HG03520 (cell line): Measurements from ENCODE around the gene RALGAPA1.

Experiments
- ATAC-seq: cut with Tn5 transposase; IDR thresholded peaks from one replicate; pipeline ENCODE4 v1.9.1; 2021; ENCODE audit warnings: mild to moderate bottlenecking, moderate library complexity; ENCODE audit not compliant: unreplicated experiment

The RALGAPA1 gene

DNA sequence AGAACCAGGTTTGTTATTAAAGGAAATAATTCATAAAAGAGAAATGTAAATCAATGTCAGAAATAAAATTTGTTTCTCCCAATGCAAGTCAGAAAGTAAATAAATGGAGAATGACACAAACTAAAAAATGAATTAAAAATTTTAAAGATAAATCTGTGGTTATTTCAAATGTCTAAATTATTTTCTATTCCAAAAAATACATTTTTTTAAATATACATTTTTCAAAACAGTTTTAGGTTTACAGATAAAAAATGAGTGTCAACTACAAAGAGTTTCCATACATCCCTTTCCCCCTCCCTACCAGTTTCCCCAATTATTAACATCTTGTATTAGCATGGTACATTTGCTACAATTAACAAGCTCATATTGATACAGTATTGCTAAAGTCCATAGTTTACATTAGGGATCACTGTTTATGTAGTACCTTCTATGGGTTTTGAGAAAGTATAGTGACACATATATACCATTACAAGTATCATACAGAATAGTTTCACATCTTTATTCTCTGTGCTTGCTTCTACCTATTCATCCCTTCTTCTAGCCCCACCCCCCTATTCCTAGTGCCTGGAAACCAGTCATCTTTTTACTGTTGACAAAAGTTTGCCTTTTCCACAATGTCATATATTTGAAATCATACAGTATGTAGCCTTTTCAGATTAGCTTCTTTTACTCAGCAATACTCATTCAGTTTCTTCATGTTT, 104.2 kb downstream of the RALGAPA1 start:
- no peak for ATAC-seq

DNA sequence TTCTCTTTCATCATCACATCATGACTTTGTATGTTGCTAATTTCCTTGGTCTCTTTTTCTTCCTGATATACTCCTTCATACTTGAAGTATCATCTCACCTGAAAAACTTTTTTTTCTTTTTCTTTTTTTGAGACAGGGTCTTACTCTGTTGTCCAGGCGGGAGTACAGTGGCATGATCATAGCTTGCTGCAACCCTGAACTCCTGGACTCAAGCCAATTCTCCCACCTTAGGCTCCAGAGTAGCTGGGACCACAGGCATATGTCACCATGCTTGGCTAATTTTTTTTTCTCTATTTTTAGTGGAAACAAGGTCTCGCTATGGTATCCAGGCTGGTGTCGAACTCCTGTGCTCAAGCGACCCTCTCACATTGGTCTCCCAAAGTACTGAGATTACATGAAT, 107.6 kb downstream of the RALGAPA1 start:
- no peak for ATAC-seq

DNA sequence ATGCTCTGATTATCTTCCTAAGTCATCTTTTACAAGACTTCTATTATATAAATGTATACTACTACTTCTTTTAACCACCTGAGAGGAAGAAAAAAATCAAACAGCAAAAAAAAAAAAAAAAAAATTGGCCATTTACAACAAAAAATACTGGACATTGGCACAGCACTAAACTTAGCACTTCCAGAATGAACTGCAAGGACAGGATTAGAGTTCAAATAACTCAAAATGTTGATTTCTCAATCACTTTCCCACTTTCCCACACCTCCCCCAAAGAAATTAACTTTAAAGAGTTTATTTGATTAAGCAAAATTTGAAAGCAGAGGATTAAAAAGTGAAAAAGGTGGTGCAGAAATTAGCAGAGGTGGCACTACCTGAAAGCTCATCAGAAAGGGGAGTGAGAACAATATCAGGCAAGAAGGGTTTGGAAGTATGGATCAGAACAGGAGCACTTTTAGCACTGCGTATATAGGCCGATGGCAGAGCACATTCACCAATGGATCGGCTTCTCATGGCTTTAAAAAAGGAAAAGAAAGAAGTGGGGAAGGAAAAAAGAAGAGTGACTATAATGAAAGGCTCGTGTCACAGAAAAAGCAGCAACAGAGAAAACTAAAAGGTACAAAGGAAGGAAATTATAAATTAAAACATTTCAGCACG, 109.2 kb downstream of the RALGAPA1 start:
- ATAC-seq, result no peak

DNA sequence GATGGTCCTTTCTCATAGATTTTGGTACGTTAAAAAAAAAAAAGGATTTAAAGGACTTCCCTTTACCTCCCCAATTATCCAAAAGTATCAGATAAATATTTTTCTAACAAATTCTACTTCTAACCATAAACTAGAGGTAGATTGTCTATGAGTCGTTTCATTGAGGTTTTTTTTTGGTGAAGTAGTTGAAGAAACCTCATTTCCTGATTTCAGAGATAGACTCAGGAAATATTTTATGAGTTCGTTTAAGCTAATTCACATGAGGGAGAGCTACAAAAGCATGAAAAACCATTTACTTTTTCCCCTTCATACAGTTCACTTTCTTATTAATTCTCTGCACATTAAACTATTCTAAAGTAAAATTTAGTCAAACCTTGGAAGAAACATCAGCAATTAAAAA, 112.5 kb downstream of the RALGAPA1 start:
- no peak for ATAC-seq

DNA sequence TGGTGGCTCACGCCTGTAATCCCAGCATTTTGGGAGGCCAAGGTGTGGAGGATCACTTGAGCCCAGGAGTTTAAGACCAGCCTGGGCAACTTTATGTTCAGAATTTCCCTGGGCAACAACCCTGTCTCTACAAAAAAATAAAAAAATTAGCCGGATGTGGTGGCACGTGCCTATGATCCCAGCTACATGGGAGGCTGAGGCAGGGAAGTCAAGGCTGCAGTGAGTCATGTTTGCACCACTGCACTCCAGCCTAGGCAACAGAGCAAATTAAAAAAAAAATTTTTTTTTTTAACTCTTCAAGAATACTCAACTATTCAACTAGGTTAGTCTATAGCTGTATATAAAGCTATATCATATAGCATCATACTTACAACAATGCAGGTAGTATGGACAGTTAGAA, 113.0 kb downstream of the RALGAPA1 start:
- ATAC-seq, result no peak

DNA sequence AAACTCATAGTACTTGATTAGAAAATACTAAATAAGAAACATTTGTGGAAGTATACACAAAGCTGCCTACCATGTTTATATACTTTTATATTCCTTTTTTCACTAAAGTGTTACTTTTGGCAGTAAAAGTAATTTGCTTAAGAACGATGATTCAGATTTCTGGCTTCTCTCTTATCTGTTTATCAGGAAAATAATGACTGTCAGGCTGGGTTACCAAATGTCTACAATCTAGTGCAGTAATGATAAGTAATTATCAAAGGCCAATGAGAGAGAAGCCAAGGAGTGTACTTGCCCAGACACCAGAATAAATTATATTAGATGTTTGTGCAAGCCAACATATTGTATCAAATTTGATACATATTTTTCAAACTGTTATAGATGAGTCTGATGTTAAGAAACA, 113.4 kb downstream of the RALGAPA1 start:
- no peak for ATAC-seq

DNA sequence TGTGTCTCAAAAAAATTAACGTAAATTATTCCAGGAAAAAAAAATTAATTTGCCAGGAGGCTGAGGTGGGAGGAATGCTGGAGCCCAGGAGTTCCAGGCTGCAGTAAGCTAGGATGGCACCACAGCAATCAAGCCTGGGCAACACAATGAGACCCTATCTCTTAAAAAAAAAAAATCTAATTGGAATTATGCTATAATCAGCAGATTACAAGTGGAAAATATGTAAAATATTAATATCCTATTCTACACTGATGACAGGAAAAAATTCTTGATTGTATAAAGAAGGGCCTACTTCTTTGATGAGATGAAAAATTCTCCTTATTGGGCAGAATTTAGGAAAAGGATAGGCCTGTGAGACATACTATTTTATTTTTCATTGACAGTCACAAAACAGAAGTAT, 114.0 kb downstream of the RALGAPA1 start:
- ATAC-seq, result no peak

DNA sequence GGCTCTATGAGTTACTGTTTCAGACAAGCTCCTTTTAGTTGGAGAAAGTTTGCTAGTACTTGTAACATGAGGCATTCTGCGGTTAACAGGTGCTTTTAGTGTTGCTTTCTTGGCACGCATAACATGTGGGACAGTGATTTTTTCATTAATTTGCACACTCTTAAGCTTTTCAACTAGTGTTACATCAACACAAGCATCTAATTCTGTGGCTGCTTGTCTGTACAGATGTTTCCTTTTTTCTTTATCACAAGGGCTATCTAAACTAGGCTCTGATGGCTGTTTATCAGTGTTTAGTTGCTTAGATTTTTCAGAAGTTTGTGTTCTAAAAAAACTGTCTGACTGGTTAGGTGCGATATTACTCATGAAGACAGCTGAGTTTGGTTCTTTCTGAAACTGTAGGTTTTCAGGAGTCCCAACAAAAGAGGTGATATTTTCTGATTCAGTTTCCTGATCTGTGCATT, 120.1 kb downstream of the RALGAPA1 start:
- peak; percentile 62 for ATAC-seq

DNA sequence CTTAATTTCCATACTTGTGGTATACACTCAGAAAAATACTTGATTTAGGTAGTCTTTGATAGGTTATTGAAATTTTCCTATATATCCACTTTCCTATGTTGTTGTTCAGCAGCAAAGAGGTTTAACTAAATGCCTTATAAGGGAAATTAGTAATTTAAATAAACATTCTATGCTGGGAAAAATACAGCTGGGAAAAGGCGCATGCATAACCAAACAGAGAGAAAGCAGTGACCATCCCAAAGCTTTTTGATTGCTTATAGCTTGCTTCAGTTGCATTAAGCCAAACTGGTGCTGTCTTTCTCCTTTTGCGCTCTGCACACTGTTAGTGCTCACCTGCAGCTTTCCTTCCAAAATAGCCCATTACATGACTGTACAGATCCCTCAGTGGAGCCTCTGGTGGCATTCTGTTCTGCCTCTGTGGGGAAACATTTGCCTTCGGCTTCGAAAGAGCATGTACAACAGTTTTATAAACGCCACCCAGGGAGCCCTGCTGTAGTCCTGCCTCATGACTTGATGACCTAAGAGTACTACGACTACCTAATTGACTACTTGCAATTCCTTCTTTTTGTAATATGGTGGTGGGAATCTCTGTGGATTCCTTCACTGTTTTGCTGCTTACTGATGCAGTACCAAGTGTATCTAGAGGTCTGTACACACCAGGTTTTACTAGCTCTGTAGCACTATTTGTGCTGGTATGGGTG, 120.8 kb downstream of the RALGAPA1 start:
- ATAC-seq, result no peak

DNA sequence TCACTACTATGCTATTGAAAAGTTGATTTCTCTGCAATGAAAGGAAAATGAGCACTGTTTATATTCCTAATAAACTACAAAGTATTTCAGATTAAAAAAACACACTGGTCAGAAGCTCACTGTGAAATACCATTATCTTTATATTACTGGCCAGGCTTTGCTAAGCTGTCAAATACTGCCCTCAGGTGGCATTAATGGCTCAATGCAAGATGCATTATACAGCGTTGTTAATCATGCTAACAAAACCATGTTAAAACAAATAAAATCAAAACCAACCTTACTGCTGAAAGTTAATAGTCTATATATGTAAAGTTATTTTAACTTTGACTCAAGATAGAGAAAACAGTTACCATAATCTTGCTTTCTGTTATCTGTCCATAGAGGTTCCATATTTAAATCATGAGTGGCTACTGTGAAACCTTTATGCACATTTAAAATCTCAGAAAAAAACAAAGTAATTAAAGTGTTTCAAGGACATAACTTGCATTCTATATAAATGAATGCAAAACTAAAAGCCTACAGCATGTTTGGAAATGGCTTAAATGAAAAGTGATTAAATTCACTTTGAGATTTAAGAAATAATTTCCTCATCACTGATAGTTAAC, 121.7 kb downstream of the RALGAPA1 start:
- no peak for ATAC-seq

DNA sequence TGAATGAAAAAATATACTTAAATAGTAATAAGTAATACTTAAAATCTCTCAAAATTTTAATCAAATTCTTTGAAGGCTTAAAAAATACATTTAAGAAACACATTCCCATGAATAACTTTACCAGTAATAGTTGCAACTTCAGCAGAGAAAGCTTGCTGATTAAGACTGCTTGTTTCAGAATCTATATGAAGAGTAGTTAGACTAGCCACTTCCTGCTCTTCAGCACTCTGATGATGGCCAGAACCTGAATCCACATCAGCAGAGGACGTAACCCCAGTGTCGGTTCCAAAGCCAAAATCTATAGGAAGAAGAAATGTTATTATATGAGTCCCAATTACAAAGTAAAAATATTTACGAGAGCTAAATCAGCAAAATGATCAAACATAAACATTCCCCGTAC, 125.4 kb downstream of the RALGAPA1 start:
- peak; percentile 70 for ATAC-seq

DNA sequence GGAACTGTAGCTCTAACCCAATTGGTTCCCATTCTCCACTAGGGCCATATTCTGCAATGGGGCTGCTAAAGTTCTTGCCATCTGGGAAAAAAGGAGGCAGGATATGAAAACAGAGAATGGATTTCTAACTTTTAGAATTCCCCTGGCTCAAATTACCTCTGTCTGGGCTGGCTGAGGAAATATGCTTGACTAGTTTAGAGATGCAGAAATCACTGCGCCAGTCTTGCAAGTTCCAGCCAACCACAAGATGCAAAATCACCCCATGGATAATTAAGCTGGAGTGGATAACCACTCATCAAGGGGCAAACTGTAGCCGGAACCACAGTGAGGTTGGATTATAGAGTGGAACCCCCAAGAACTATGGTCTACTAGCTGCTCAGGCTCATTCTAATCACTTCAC, 126.3 kb downstream of the RALGAPA1 start:
- no peak for ATAC-seq

DNA sequence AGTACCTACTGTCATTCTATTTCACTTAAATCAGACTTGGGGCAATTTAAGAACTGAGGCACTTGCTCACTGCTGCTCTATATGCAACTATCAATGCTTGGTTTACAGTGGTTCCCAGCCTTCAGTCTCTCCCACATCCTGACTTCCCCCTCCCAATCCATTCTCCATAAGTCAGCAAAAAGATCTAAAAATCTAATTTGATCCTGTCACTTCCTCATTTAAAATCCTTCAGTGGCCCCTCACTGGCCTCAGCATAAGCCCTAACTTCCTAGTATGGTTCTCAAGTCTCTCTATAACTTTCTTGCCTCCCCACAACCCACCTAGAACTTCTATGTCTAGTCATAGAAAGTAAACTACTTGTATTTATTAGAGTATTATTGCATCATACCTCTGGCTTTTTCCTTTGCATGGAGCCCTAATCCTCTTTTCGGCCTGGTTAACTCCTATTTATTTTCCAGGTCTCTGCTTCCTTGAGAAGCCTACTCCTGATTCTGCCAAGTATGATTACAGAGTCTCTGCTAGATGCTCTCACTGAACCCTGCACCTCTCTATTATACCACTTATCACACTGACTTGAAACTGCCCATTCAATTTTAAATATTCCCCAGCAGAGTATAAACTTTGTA, 130.6 kb downstream of the RALGAPA1 start:
- ATAC-seq, result no peak

DNA sequence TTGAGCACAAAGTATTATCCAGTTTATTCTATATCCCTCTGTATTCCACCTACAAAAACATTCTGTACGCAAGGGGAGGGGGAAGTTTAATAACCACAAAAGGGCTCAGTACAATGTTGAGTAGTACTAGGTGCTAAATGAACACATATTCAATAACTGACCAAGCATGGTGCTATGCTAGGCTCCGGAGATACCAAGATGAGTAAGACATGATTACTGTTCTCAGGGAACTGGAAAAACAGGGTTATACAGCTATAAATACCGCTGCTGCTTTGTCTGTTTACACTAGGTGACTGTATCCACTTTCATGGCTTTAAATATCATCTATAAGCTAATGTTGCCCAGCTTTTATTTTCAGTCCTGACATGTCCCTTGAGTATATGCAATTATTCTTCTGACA, 139.3 kb downstream of the RALGAPA1 start:
- peak; percentile 50 for ATAC-seq

DNA sequence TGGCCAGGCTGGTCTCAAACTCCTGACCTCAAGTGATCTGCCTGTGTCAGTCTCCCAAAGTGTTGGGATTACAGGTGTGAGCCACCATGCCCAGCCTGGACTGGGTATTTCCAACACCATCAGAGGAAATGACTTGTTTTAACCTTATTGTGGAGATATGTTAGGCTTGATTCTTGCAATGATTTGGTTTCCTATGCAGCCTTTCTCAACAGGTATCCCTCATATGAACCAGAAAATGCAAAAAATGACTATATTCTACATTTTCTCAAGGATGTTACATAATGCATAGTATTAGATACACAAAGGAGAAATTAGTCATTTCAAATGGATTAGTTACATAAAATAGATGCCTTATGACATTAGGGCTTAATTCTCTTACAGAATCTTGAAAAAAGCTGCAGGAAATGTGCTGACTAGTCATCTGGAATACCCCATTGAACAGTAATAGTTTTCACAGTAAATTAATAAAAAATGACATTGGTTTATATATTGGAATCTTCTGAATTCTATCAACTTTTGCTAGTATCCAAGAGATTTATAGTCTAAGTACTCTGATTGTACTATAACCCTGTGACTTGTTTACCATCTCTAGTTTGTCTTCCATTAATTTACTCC, 142.6 kb downstream of the RALGAPA1 start:
- ATAC-seq, result no peak

DNA sequence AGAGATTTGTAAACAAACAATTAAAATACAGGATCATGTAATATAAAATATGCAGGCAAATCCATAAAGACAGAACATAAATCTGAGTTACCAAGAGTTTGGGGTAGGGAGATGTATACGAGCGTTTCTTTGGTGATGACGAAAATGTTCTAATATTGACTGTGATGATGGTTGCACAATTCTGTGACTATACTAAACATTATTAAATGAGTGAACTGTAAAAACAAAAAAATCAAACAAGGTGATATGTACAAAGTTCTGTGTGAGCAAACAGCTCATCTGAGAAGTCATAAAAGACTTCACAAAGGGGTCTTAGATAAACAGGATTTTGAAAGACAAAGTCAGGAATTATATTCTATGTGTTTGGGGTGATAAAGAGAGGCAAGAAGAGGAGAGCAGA, 147.2 kb downstream of the RALGAPA1 start:
- ATAC-seq, result no peak

DNA sequence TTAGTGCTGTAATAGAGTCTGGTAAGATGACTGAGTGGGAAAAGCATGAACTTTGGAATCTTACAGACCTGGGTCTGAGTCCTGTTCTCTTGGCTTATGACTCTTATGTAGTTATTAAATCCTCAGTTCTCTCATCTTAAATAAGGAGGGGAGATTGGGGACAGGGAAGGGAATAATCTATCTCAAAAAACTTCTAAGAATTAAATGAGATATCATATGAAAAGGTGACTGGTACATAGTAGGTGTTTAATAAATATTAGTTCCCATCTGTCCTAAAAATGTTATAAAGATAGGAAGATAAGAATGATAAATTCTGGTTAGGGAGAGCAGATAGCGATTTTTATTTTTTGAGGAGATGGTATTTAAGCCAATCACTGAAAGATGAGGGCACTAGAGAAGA, 156.1 kb downstream of the RALGAPA1 start:
- no peak for ATAC-seq

DNA sequence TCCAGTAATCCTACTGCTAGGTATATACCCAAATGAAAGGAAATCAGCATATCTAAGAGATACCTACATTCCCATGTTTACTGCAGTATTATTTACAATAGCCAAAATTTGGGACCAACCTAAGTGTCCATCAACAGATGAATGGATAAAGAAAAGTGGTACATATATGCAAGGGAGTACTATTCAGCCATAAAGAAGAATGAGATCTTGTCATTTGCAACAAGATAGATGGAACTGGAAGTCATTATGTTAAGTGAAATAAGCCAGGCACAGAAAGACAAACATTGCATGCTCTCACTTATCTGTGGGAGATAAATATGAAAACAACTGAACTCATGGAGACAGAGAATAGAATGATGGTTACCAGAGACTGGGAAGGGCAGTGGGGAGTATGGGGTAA, 165.6 kb downstream of the RALGAPA1 start:
- ATAC-seq, result no peak

DNA sequence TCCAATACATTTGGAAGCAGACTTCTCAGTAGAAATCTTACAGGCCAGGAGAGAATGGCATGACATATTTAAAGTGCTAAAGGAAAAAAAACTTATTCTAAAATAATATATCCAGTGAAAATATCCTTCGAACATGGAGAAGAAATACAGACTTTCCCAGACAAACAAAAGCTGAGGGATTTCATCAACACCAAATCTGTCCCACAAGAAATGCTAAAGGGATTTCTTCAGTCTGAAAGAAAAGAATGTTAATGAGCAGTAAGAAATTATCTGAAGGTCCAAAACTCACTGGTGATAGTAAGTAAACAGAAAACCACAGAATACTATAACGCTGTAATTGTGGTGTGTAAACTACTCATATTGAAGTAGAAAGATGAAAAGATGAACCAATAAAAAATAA, 171.2 kb downstream of the RALGAPA1 start:
- ATAC-seq, result no peak

DNA sequence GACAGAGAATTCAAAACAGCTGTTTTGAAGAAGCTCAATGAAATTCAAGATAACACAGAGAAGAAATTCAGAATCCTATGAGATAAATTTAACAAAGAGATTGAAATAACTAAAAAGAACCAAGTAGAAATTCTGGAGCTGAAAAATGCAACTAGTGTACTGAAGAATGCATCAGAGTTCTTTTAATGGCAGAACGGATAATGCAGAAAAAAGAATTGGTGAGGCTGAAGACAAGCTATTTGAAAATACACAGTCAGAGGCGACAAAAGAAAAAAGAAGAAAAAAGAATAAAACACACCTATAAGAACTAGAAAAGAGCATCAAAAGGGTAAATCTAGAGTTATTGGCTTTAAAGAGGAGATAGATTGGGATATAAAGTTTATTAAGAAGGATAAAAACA, 171.8 kb downstream of the RALGAPA1 start:
- ATAC-seq, result no peak

DNA sequence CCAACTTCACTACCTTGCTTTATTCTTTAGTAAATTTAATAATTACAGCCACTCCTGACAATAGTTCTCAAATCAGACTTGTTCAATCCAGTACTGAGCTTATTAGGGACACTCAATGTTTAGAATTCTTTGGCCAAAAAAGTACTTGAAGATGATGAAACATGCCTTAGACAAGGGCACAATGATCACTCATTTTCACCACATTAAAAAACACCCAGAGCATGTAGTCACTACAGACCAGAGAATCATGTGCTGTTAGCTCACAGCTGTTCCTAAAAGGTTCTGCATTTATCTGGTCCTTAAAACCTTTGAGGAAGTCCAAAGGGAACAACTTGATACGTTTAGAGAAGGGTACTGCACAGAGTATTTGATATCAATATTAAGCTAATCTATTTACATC, 176.4 kb downstream of the RALGAPA1 start:
- ATAC-seq, result no peak
